Neutrophil (primary cell): ENCODE results near the gene CHST13.

ENCODE experiments used
- H3K27ac ChIP-seq: fragments of 200-600 bp; sonication (generic); 2 replicates; pipeline ENCODE4 v1.5.1; 2016; ENCODE audit warnings: mild to moderate bottlenecking, moderate library complexity
- H3K27me3 ChIP-seq: fragments of 200-600 bp; sonication (generic); 2 replicates; pipeline ENCODE4 v1.6.0; 2016; ENCODE audit warnings: mild to moderate bottlenecking
- H3K36me3 ChIP-seq: fragments of 200-600 bp; sonication (generic); 2 replicates; pipeline ENCODE4 v1.5.1; 2017
- H3K4me1 ChIP-seq, 2 experiments: fragments of 200-600 bp in 1 of 2; sonication (generic) in 1 of 2; 1 replicate in 1 of 2; 2 replicates in 1 of 2; pipeline versions ENCODE4 v1.5.1 to v1.6.1; 2013 to 2016; ENCODE audit warnings: low read depth in 1 of 2, low read length in 1 of 2, mild to moderate bottlenecking in 1 of 2, moderate library complexity in 1 of 2; ENCODE audit not compliant: control insufficient read depth in 1 of 2, insufficient read depth in 1 of 2
- H3K4me3 ChIP-seq, 2 experiments: fragments of 200-600 bp in 1 of 2; sonication (generic) in 1 of 2; 1 replicate in 1 of 2; 2 replicates in 1 of 2; pipeline ENCODE4 v1.5.1; 2013 to 2016; ENCODE audit warnings: low read depth in 1 of 2, low read length in 1 of 2, mild to moderate bottlenecking in 1 of 2, moderate library complexity in 1 of 2
- H3K9me3 ChIP-seq: fragments of 200-600 bp; sonication (generic); 2 replicates; pipeline ENCODE4 v1.5.1; 2016
- TF ChIP-seq, protein P1 (sequence below): fragments of 200-600 bp; sonication (generic); IDR thresholded peaks from 2 replicates; pipeline ENCODE4 v1.5.1; 2016; ENCODE audit warnings: antibody characterized with exemption

The CHST13 gene

DNA sequence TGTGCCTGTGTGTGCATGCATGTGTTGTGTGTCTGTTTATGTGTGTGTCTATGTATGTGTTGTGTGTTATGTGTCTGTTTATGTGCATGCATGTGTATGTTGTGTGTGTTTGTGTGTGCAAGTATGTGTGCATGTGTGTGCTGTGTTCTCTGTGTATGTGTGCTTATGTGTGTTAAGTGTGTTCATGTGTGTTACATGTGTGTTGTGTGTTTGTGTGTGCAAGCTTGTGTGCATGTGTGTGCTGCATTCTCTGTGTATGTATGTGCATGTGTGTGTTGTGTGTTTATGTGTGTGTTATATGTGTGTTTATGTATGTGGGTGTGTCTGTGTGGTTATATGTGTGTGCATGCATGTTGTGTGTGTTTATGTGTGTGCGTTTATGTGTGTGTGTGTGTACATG lies 21.3 kb upstream of the CHST13 start:
- H3K36me3 ChIP-seq: no peaks in the 10 kb centered on the region
- H3K27ac ChIP-seq: no peak overlapping the region
- H3K4me3 ChIP-seq: no peak overlapping the region
- H3K4me1 ChIP-seq: peaks cover 3 to 5% of the 10 kb centered on the region in 2 experiments
- TF ChIP-seq, protein P1, sequence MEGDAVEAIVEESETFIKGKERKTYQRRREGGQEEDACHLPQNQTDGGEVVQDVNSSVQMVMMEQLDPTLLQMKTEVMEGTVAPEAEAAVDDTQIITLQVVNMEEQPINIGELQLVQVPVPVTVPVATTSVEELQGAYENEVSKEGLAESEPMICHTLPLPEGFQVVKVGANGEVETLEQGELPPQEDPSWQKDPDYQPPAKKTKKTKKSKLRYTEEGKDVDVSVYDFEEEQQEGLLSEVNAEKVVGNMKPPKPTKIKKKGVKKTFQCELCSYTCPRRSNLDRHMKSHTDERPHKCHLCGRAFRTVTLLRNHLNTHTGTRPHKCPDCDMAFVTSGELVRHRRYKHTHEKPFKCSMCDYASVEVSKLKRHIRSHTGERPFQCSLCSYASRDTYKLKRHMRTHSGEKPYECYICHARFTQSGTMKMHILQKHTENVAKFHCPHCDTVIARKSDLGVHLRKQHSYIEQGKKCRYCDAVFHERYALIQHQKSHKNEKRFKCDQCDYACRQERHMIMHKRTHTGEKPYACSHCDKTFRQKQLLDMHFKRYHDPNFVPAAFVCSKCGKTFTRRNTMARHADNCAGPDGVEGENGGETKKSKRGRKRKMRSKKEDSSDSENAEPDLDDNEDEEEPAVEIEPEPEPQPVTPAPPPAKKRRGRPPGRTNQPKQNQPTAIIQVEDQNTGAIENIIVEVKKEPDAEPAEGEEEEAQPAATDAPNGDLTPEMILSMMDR: no peak
- no peaks in the 10 kb centered on the region for H3K27me3 ChIP-seq
- no peaks in the 10 kb centered on the region for H3K9me3 ChIP-seq

DNA sequence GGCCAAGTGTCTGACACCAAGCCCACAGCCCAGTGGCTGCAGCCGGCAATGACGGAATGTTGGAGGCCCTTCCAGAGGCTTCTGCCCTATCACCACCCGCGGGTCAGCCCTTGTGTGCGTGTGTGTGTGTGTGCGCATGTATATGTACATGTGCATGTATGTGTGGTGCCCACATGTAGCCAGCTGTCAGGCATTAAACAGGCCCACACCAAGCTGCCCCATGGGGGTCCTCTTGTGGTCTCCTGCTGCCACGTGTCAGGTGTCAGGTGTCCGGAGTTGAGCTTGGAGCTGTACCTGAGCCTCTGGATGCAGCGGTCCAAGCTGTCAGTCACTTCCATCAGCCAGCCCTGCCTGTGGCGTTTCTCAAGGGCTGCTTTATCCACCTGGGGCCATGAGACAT lies 20.3 kb upstream of the CHST13 start:
- no peaks in the 10 kb centered on the region for H3K4me1 ChIP-seq
- no peaks in the 10 kb centered on the region for H3K27me3 ChIP-seq
- H3K36me3 ChIP-seq: no peaks in the 10 kb centered on the region
- no peaks in the 10 kb centered on the region for H3K9me3 ChIP-seq
- H3K27ac ChIP-seq: no peak overlapping the region
- TF ChIP-seq, protein P1: no peak
- H3K4me3 ChIP-seq: no peak overlapping the region

DNA sequence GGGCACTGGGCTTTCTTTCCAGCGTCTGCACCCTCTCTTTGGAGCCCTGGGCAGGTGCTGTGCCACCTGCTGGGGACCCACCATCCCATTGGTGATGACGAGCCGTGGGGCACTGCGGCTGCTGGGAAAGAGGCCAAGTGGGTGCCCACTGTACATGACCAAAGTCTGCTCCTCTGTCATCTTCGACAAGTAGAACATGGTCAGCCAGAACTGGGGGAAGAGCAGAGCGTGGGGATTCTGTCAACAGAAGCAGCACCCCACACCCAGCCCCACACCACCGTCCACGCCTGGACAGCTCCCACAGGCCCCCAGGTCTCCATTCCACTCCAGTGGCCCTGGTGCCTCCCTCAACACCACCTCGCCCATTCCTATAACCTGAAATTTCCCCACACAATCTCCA lies 16.1 kb upstream of the CHST13 start:
- TF ChIP-seq, protein P1: no peak
- Histone ChIP-seq H3K4me3 (no peak overlapping the region), H3K9me3 (no peaks in the 10 kb centered on the region), H3K27ac (no peak overlapping the region), H3K27me3 (no peaks in the 10 kb centered on the region), H3K4me1 (no peaks in the 10 kb centered on the region), H3K36me3 (no peaks in the 10 kb centered on the region)

DNA sequence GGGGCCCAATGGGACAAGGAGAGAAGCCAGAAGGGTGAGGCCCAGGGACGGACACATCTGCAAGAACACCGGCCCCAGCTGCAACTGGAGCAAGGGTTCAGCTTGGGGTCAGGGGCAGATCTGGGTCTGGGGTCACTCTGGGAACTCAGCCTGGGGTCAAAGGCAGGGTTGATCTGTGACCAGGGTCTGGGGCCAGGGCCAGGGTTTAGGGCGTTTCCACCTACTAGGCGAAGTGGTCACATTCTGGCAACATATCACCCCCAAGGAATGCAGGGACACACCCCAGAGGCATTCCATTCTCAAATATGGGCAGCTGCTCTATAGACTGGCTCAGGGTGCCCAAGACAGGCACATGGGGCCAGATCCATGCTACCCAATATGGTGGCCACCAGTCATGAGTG lies 15.4 kb upstream of the CHST13 start:
- Histone ChIP-seq H3K27ac (no peak overlapping the region), H3K9me3 (no peaks in the 10 kb centered on the region), H3K4me3 (no peak overlapping the region), H3K4me1 (no peaks in the 10 kb centered on the region), H3K27me3 (no peaks in the 10 kb centered on the region), H3K36me3 (no peaks in the 10 kb centered on the region)
- TF ChIP-seq, protein P1: no peak

DNA sequence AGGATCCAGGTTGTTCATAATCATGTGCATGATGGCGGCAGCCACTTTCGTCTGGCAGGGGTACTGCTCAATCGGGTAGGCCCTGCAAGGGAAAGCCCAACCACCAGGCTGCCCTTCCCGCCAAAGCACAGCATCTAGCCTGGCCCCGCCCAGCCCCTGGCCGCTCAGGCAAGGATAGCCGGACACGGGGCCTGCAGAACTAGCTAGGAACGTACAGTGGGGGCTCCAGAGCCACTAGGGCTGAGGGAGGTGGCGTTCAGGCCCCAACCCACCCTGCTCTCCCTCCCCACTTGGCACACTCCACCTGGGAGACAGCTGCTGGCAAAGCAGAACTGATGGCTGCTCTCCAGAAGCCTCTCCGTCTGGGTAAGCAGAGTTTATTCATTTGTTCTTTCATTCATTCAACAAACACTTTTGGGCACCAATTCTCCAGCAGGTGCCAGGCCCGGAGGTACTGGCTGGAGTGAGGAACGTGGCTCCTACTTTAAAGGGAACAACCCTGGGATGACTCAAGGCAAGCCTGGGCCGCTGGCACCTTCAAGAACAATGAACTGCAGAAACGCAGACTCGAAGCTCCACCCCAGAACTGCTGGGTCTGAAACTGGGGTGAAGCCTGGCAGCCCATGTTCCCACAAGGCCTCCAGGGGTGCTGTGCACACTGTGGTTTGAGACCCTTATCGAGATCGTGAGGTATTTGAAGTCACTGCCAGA lies 14.2 kb upstream of the CHST13 start:
- H3K36me3 ChIP-seq: no peaks in the 10 kb centered on the region
- no peak overlapping the region for H3K27ac ChIP-seq
- H3K9me3 ChIP-seq: no peaks in the 10 kb centered on the region
- H3K27me3 ChIP-seq: no peaks in the 10 kb centered on the region
- H3K4me3 ChIP-seq: no peak overlapping the region
- TF ChIP-seq, protein P1: no peak
- no peaks in the 10 kb centered on the region for H3K4me1 ChIP-seq
